Upper lobe of right lung (tissue), 1 donor: Measurements from ENCODE around the gene NTM. TPM values are rescaled to one million over a fixed set of nuclear protein-coding genes. Genes with fewer than 3 reads are reported as not detected.

Source experiments
- ATAC-seq: fragments of 200-7000 bp; cut with Tn5 transposase; one replicate; pipeline ENCODE4 v1.9.1; 2020; ENCODE audit warnings: mild to moderate bottlenecking, moderate library complexity
- DNase-seq: peaks from one replicate; pipeline ENCODE4 v3.0.0-alpha.2; 2020
- H3K27ac ChIP-seq: fragments of 200-600 bp; one replicate; pipeline ENCODE4 v1.8.0; 2022
- H3K27me3 ChIP-seq: fragments of 200-600 bp; one replicate; pipeline ENCODE4 v1.8.0; 2022; ENCODE audit warnings: mild to moderate bottlenecking
- H3K36me3 ChIP-seq: fragments of 200-600 bp; one replicate; pipeline ENCODE4 v1.8.0; 2022
- H3K4me1 ChIP-seq: fragments of 200-600 bp; one replicate; pipeline ENCODE4 v1.8.0; 2022
- H3K4me3 ChIP-seq: fragments of 200-600 bp; one replicate; pipeline ENCODE4 v1.8.0; 2022; ENCODE audit warnings: mild to moderate bottlenecking
- H3K9me3 ChIP-seq: fragments of 200-600 bp; one replicate; pipeline ENCODE4 v1.8.0; 2022
- intact Hi-C: fragments of 100-400 bp; cut with DNase I; formaldehyde crosslinking; loops from one replicate; pipeline ENCODE4 v1.11.0; 2022
- total RNA-seq: library from RNA; stranded (reverse); fragmentation: NEBNext Ultra II Directional; extraction: Animal tissue kit (Norgen Biotek cat#: 25700); gene quantifications from one replicate; pipeline ENCODE4 v1.2.1, GENCODE V29; 2021
- TF ChIP-seq, protein P1 (sequence below): fragments of 200-600 bp; IDR thresholded peaks from one replicate; pipeline ENCODE4 v1.8.0; 2022; ENCODE audit warnings: antibody characterized with exemption
- donor health status: DM: no; HTN: yes; CAD: no; lungs with severe emphysema.

The NTM gene
- total RNA-seq, 1 donor from 2014 or later: 3.7 TPM

DNA sequence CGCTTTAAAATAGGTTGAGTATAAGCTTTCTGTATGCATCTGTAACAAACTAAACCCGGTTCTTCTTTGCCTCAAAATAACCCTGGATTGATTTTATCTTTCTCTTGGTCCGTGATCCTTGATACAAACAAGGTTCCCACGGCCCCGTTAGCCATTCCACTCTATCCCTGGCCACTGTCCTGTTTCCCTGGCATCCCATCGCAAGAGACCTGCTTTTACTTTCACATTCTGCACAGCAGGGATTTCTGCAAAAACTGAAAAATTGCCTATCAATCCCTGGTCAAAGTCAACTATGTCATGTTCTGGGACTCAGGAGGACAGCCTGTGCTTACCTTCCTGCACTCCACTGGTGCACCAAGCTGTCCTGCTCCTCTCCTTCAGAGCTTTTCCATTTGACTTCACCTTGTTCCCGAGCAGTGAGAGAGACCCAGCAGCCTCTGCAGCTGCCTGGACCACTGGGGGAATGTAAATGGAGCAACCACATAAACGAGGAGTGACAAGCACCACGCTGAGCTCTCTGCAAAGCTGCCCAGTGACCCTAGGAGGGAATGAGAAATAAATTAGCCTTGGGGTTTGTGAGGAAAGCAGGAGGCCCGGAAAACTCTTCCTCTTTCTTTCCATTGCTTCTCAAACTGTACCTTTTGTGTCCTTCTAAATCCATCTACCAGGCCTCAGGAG is 175.9 kb downstream of the NTM start:
- Histone ChIP-seq H3K4me1 (no peaks in the 10 kb centered on the region), H3K36me3 (no peaks in the 10 kb centered on the region), H3K9me3 (no peaks in the 10 kb centered on the region), H3K27ac (no peak overlapping the region), H3K27me3 (no peaks in the 10 kb centered on the region), H3K4me3 (no peak overlapping the region)
- no peak for DNase-seq
- TF ChIP-seq, protein P1, sequence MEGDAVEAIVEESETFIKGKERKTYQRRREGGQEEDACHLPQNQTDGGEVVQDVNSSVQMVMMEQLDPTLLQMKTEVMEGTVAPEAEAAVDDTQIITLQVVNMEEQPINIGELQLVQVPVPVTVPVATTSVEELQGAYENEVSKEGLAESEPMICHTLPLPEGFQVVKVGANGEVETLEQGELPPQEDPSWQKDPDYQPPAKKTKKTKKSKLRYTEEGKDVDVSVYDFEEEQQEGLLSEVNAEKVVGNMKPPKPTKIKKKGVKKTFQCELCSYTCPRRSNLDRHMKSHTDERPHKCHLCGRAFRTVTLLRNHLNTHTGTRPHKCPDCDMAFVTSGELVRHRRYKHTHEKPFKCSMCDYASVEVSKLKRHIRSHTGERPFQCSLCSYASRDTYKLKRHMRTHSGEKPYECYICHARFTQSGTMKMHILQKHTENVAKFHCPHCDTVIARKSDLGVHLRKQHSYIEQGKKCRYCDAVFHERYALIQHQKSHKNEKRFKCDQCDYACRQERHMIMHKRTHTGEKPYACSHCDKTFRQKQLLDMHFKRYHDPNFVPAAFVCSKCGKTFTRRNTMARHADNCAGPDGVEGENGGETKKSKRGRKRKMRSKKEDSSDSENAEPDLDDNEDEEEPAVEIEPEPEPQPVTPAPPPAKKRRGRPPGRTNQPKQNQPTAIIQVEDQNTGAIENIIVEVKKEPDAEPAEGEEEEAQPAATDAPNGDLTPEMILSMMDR: no peak
- no peak for ATAC-seq
- intact Hi-C loops: no loop called here

DNA sequence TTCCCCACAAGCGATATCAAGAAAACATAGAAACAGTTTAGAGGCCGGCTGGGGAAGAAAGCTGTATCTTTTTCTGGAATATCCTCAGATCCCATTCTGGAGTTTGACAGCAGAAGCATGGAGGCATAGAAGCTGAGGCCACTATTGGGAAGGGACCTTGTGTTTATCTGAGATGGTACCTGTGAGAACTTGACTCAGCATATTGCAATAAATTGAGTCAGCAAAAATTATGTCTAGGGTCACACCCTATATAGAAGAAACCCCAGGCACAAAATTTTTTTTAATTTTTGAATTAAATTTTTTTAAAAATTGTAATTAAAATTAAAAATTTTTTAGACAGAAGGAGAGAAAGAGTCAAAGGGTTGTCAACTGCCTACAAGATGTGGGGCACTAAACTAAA is 178.7 kb downstream of the NTM start:
- no peak overlapping the region for H3K4me3 ChIP-seq
- no peak overlapping the region for H3K27ac ChIP-seq
- no peaks in the 10 kb centered on the region for H3K9me3 ChIP-seq
- no peaks in the 10 kb centered on the region for H3K4me1 ChIP-seq
- ATAC-seq (no peak), DNase-seq (no peak)
- TF ChIP-seq, protein P1: no peak
- no peaks in the 10 kb centered on the region for H3K36me3 ChIP-seq
- intact Hi-C loops: no loop called here
- no peaks in the 10 kb centered on the region for H3K27me3 ChIP-seq

DNA sequence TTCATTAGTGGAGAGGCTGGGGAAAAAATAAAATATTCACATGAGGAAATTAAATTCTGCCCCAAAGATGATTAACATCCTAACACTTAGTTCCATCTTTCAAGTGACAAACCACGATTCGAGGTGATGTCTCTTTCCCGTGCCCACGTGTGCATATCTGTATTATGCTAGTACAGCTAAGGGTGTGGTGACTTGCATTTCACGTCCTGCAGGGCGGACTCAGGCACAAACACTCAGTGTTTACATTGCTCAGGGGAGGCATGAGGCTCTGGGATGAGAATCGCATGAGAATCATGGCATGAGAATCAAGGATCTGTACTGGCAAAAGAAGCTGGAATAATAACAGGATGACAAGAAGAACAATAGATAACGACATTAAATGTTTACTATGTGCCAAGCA is 179.4 kb downstream of the NTM start:
- no peak for ATAC-seq
- no peaks in the 10 kb centered on the region for H3K27me3 ChIP-seq
- intact Hi-C loops: no loop called here

DNA sequence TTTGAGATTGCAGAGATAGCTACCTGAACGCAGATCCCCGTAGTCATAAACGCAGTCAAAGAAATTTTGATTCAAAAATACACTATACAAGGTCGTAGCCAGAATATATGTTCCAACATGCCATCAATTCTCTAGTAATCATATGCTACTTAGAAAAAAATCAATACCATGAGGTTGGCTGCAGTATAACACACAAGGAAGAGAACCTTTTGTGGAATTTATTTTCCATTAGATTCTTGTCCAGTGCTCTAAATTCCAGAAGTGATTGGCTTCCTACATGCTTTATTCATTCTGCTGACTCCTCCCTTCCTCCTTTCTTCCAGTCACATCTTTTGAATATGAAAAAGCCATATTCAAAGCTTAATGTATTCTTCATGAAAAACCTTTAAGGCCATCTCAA is 189.9 kb downstream of the NTM start:
- Histone ChIP-seq H3K9me3 (no peaks in the 10 kb centered on the region), H3K4me1 (no peaks in the 10 kb centered on the region), H3K27ac (no peak overlapping the region), H3K27me3 (no peaks in the 10 kb centered on the region), H3K36me3 (no peaks in the 10 kb centered on the region), H3K4me3 (no peak overlapping the region)
- no peak for ATAC-seq
- TF ChIP-seq, protein P1: no peak
- DNase-seq: no peak
- intact Hi-C loops: no loop called here

More for the DNA sequence above, 179.4 kb downstream of the NTM start:
- Histone ChIP-seq H3K4me1 (no peaks in the 10 kb centered on the region), H3K27ac (no peak overlapping the region), H3K9me3 (no peaks in the 10 kb centered on the region), H3K36me3 (no peaks in the 10 kb centered on the region), H3K4me3 (no peak overlapping the region)
- DNase-seq: no peak
- TF ChIP-seq, protein P1: no peak

DNA sequence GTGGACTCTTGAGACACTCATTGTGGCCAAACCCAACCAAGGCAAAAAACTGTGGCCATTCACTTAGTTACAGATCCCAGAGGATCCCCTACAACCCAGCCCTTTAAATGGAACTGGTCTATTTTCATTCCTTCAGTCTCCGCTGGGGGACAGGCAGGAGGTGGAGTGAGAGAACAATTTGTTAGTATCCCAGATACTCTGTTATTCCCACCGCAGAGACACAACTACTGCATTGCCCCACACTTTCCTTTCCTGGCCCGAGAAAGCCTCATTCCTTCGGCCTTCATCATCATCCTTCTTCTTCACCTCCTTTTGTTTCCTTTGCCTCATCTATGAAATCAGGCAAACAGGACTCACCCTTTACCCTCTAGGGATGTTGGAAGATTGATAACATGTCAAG is 191.1 kb downstream of the NTM start:
- Histone ChIP-seq H3K4me1 (no peaks in the 10 kb centered on the region), H3K9me3 (no peaks in the 10 kb centered on the region), H3K36me3 (no peaks in the 10 kb centered on the region), H3K4me3 (no peak overlapping the region), H3K27me3 (no peaks in the 10 kb centered on the region), H3K27ac (no peak overlapping the region)
- TF ChIP-seq, protein P1: no peak
- DNase-seq (no peak), ATAC-seq (no peak)
- intact Hi-C loops: no loop called here

DNA sequence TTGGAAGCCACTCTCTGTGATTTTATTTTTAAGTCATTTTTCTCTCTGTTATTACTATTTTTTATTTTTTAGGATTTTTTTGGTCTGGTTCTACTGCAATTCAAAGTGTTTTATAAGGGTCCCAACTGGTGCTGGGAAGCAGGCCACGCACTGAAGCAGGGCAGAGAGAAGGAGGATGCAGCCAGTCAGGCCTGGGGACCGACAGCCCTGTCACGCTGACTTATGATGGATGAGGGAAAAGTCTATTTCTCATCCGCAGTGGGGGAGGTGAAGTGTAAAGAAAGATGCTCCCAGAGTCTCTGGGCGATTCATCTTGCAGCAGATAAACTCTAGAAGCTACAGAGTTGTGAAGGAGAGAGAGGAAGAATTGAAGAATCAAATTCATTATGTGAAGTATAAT is 191.6 kb downstream of the NTM start:
- H3K9me3 ChIP-seq: no peaks in the 10 kb centered on the region
- intact Hi-C loops: no loop called here
- no peak overlapping the region for H3K4me3 ChIP-seq
- H3K36me3 ChIP-seq: no peaks in the 10 kb centered on the region
- DNase-seq (no peak), ATAC-seq (no peak)
- no peaks in the 10 kb centered on the region for H3K27me3 ChIP-seq
- TF ChIP-seq, protein P1: no peak
- H3K27ac ChIP-seq: no peak overlapping the region
- H3K4me1 ChIP-seq: no peaks in the 10 kb centered on the region
